ENCODE data around the gene BCL11B.
"Not testable (repeated sequence)": the region's sequence is repeated elsewhere in the genome, so short reads cannot be mapped to it uniquely, and the experiment has no call there.

The BCL11B gene

GRCh38 chr14:99194736-99195135 is 77.3 kb downstream of the BCL11B start:
- Mint-ChIP-seq H3K4me3 (no peak overlapping the region), H3K4me1 (no peaks in the 10 kb centered on the region), H3K9me3 (no peaks in the 10 kb centered on the region), H3K27me3 (no peaks in the 10 kb centered on the region), H3K36me3 (no peaks in the 10 kb centered on the region), H3K27ac (no peak overlapping the region)
- DNase-seq (ENCODE audit: low spot score in 2 of 2) (no peak), ATAC-seq (ENCODE audit: low read depth) (no peak)

GRCh38 chr14:99194136-99194535 is 77.9 kb downstream of the BCL11B start:
- H3K27ac Mint-ChIP-seq, result no peak overlapping the region
- H3K4me3 Mint-ChIP-seq, result no peak overlapping the region
- DNase-seq (ENCODE audit: low spot score in 2 of 2), result no peak
- no peaks in the 10 kb centered on the region for H3K4me1 Mint-ChIP-seq
- H3K36me3 Mint-ChIP-seq, result no peaks in the 10 kb centered on the region
- H3K9me3 Mint-ChIP-seq, result no peaks in the 10 kb centered on the region
- no peaks in the 10 kb centered on the region for H3K27me3 Mint-ChIP-seq
- ATAC-seq (ENCODE audit: low read depth), result no peak

GRCh38 chr14:99192830-99193229 is 79.2 kb downstream of the BCL11B start:
- H3K36me3 Mint-ChIP-seq, result no peaks in the 10 kb centered on the region
- no peaks in the 10 kb centered on the region for H3K4me1 Mint-ChIP-seq
- no peaks in the 10 kb centered on the region for H3K27me3 Mint-ChIP-seq
- no peak overlapping the region for H3K4me3 Mint-ChIP-seq
- no peaks in the 10 kb centered on the region for H3K9me3 Mint-ChIP-seq
- no peak overlapping the region for H3K27ac Mint-ChIP-seq
- DNase-seq (ENCODE audit: low spot score in 2 of 2), result no peak
- no peak for ATAC-seq (ENCODE audit: low read depth)

GRCh38 chr14:99192028-99192621 is 79.9 kb downstream of the BCL11B start:
- Mint-ChIP-seq H3K9me3 (no peaks in the 10 kb centered on the region), H3K27me3 (no peaks in the 10 kb centered on the region), H3K4me3 (no peak overlapping the region), H3K4me1 (no peaks in the 10 kb centered on the region), H3K36me3 (no peaks in the 10 kb centered on the region), H3K27ac (no peak overlapping the region)
- no peak for ATAC-seq (ENCODE audit: low read depth)
- no peak for DNase-seq (ENCODE audit: low spot score in 2 of 2)

- ATAC-seq (ENCODE audit: low read depth), result no peak
- no peaks in the 10 kb centered on the region for H3K36me3 Mint-ChIP-seq
- H3K4me1 Mint-ChIP-seq, result no peaks in the 10 kb centered on the region
Observed at GRCh38 chr14:99191395-99192027, 80.5 kb downstream of the BCL11B start.

GRCh38 chr14:99190696-99191394 is 81.2 kb downstream of the BCL11B start:
- DNase-seq (ENCODE audit: low spot score in 2 of 2) (no peak), ATAC-seq (ENCODE audit: low read depth) (no peak)
- Mint-ChIP-seq H3K4me3 (no peak overlapping the region), H3K27me3 (no peaks in the 10 kb centered on the region), H3K4me1 (no peaks in the 10 kb centered on the region), H3K36me3 (no peaks in the 10 kb centered on the region), H3K27ac (no peak overlapping the region), H3K9me3 (no peaks in the 10 kb centered on the region)

More at GRCh38 chr14:99191395-99192027, 80.5 kb downstream of the BCL11B start:
- Mint-ChIP-seq H3K27ac (no peak overlapping the region), H3K4me3 (no peak overlapping the region), H3K9me3 (no peaks in the 10 kb centered on the region), H3K27me3 (no peaks in the 10 kb centered on the region)
- no peak for DNase-seq (ENCODE audit: low spot score in 2 of 2)

GRCh38 chr14:99189201-99189801 is 82.7 kb downstream of the BCL11B start:
- H3K9me3 Mint-ChIP-seq, result no peaks in the 10 kb centered on the region
- H3K27me3 Mint-ChIP-seq, result no peaks in the 10 kb centered on the region
- no peaks in the 10 kb centered on the region for H3K4me1 Mint-ChIP-seq
- H3K36me3 Mint-ChIP-seq, result no peaks in the 10 kb centered on the region
- ATAC-seq (ENCODE audit: low read depth) (no peak), DNase-seq (ENCODE audit: low spot score in 2 of 2) (no peak)
- no peak overlapping the region for H3K4me3 Mint-ChIP-seq
- no peak overlapping the region for H3K27ac Mint-ChIP-seq

GRCh38 chr14:99188731-99189191 is 83.2 kb downstream of the BCL11B start:
- H3K4me3 Mint-ChIP-seq, result no peak overlapping the region
- DNase-seq (ENCODE audit: low spot score in 2 of 2) (no peak), ATAC-seq (ENCODE audit: low read depth) (no peak)
- H3K27me3 Mint-ChIP-seq, result no peaks in the 10 kb centered on the region
- no peaks in the 10 kb centered on the region for H3K36me3 Mint-ChIP-seq
- H3K27ac Mint-ChIP-seq, result no peak overlapping the region
- H3K9me3 Mint-ChIP-seq, result no peaks in the 10 kb centered on the region
- H3K4me1 Mint-ChIP-seq, result no peaks in the 10 kb centered on the region

GRCh38 chr14:99187858-99188257 is 84.1 kb downstream of the BCL11B start:
- H3K36me3 Mint-ChIP-seq, result no peaks in the 10 kb centered on the region
- H3K27ac Mint-ChIP-seq, result no peak overlapping the region
- ATAC-seq (ENCODE audit: low read depth), result no peak
- no peak for DNase-seq (ENCODE audit: low spot score in 2 of 2)
- no peaks in the 10 kb centered on the region for H3K27me3 Mint-ChIP-seq
- no peak overlapping the region for H3K4me3 Mint-ChIP-seq
- no peaks in the 10 kb centered on the region for H3K4me1 Mint-ChIP-seq
- H3K9me3 Mint-ChIP-seq, result no peaks in the 10 kb centered on the region

GRCh38 chr14:99186956-99187690 is 84.9 kb downstream of the BCL11B start:
- no peak overlapping the region for H3K4me3 Mint-ChIP-seq
- H3K9me3 Mint-ChIP-seq, result no peaks in the 10 kb centered on the region
- H3K27ac Mint-ChIP-seq, result no peak overlapping the region

GRCh38 chr14:99186336-99186735 is 85.7 kb downstream of the BCL11B start:
- ATAC-seq (ENCODE audit: low read depth); H3K9me3 Mint-ChIP-seq; H3K27me3 Mint-ChIP-seq; DNase-seq (ENCODE audit: low spot score in 2 of 2); H3K27ac Mint-ChIP-seq; H3K36me3 Mint-ChIP-seq; H3K4me1 Mint-ChIP-seq; H3K4me3 Mint-ChIP-seq: not testable (repeated sequence)

More at GRCh38 chr14:99186956-99187690, 84.9 kb downstream of the BCL11B start:
- H3K36me3 Mint-ChIP-seq, result no peaks in the 10 kb centered on the region
- H3K27me3 Mint-ChIP-seq, result no peaks in the 10 kb centered on the region
- DNase-seq (ENCODE audit: low spot score in 2 of 2) (no peak), ATAC-seq (ENCODE audit: low read depth) (no peak)
- no peaks in the 10 kb centered on the region for H3K4me1 Mint-ChIP-seq

GRCh38 chr14:99185436-99186068 is 86.4 kb downstream of the BCL11B start:
- H3K4me1 Mint-ChIP-seq, result no peaks in the 10 kb centered on the region
- no peak for DNase-seq (ENCODE audit: low spot score in 2 of 2)
- no peaks in the 10 kb centered on the region for H3K9me3 Mint-ChIP-seq
- no peak overlapping the region for H3K27ac Mint-ChIP-seq
- no peak overlapping the region for H3K4me3 Mint-ChIP-seq
- H3K36me3 Mint-ChIP-seq, result no peaks in the 10 kb centered on the region
- no peak for ATAC-seq (ENCODE audit: low read depth)
- no peaks in the 10 kb centered on the region for H3K27me3 Mint-ChIP-seq

GRCh38 chr14:99183716-99184115 is 88.3 kb downstream of the BCL11B start:
- H3K4me1 Mint-ChIP-seq, result no peaks in the 10 kb centered on the region
- no peaks in the 10 kb centered on the region for H3K27me3 Mint-ChIP-seq
- ATAC-seq (ENCODE audit: low read depth) (no peak), DNase-seq (ENCODE audit: low spot score in 2 of 2) (no peak)
- H3K36me3 Mint-ChIP-seq, result no peaks in the 10 kb centered on the region
- no peak overlapping the region for H3K27ac Mint-ChIP-seq
- no peak overlapping the region for H3K4me3 Mint-ChIP-seq
- H3K9me3 Mint-ChIP-seq, result peaks cover 2% of the 10 kb centered on the region

Data from memory B cell (primary cell).